ENCODE results near the gene SOAT2. TPM values are rescaled to one million over a fixed set of nuclear protein-coding genes. Genes with fewer than 3 reads are reported as not detected.

Gene SOAT2
- total RNA-seq, 1 donor from 2014 or later: not detected

GRCh38 chr12:53170215-53170614 lies 66.9 kb downstream of the SOAT2 start:
- intact Hi-C loops (cut with DNase I): no loop called here
- DNase-seq (ENCODE audit: low spot score): no peak

DNA sequence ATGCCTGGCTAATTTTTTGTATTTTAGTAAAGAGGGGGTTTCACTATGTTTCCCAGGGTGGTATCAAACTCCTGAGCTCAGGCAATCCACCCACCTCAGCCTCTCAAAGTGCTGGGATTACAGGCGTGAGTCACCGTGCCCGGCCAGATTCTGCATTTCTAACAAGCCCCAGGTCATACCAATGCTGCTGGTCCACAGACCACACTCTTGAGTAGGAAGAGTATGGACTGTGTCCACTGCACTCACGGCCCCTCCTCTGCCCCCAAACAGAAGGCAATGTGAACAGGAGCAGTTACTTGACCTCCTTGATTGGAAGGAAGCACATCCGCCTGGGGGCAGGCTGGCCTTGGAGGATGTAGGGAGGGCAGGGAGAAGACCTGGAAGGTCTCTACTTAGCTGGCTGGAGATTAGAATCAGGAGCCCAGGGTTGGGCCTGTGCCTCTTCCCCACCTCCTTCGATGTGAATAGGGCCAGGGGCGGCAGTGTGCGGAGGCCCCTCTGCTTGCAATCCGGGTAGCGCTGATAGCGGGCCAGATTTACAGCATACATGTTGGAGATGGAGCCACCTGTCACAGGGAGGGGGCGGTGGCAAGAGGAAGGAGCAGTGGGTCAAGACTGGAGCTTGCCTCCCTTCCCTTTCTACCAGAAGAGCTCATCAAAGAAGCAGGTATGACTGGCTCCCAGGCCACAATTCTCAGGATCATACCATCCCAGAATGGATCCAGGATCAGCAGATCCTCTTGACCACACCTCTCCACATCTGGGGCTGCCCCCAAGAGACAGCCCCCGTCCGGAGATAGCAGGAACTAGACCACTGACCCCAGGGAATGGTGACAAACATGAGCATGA lies 67.8 kb downstream of the SOAT2 start:
- DNase-seq (ENCODE audit: low spot score): no peak
- intact Hi-C loops (cut with DNase I): no loop called here

- intact Hi-C loops (cut with DNase I): no loop called here
- no peak for DNase-seq (ENCODE audit: low spot score)
These were observed 68.5 kb downstream of the SOAT2 start for GRCh38 chr12:53171725-53172329.

DNA sequence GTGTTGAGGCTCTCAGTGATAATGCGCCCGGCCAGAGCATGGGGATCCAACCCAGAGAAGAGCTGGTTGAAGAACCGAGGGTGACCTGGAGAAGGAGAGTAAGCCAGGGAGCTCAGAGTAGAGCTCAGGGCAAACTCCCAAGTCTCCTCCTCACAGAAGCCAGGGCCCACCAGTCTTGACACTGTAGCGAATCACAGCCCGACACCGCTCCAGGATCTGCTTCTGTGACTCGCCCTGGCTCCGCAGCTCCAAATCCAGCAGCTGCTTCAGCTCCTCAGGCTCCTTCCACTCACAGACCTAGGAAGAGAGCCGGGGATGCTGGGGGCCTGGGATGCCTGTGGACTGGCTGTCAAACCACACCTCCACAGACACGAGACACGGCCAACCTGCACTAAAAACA lies 69.1 kb downstream of the SOAT2 start:
- intact Hi-C loops (cut with DNase I): no loop called here

GRCh38 chr12:53173085-53173715 lies 69.9 kb downstream of the SOAT2 start:
- intact Hi-C loops (cut with DNase I): no loop called here
- DNase-seq (ENCODE audit: low spot score): no peak

More for the DNA sequence above, 69.1 kb downstream of the SOAT2 start:
- no peak for DNase-seq (ENCODE audit: low spot score)

Small RNA genes lying within 50 kb of the gene (microRNA-seq; reads per million reads assigned to microRNA genes)
- gene MIR6757: not detected

Other genes with a start within 250 kb of the SOAT2 start
- gene KRT8, start 198.4 kb upstream of the SOAT2 start, total RNA-seq: 82.2 TPM
- 10.7 TPM for gene KRT18, start 154.4 kb upstream of the SOAT2 start, total RNA-seq
- gene EIF4B, start 97.0 kb upstream of the SOAT2 start, total RNA-seq: 324 TPM
- gene TNS2, start 53.4 kb upstream of the SOAT2 start, total RNA-seq: 99.3 TPM
- 63.5 TPM for gene SPRYD3, start 24.1 kb upstream of the SOAT2 start, total RNA-seq
- 42.3 TPM for gene IGFBP6, start 5.8 kb upstream of the SOAT2 start, total RNA-seq
- gene ZNF740, start 77.2 kb downstream of the SOAT2 start, total RNA-seq: 19.2 TPM
- 16.5 TPM for gene CSAD, start 77.4 kb downstream of the SOAT2 start, total RNA-seq
- gene ITGB7, start 103.8 kb downstream of the SOAT2 start, total RNA-seq: 1.4 TPM
- 21.2 TPM for gene RARG, start 128.7 kb downstream of the SOAT2 start, total RNA-seq
- gene ESPL1, start 164.8 kb downstream of the SOAT2 start, total RNA-seq: 0.16 TPM
- 322 TPM for gene PFDN5, start 192.1 kb downstream of the SOAT2 start, total RNA-seq
- gene MYG1, start 196.2 kb downstream of the SOAT2 start, total RNA-seq: 29.5 TPM
- 39.8 TPM for gene AAAS, start 218.1 kb downstream of the SOAT2 start, total RNA-seq
- gene SP7, start 232.9 kb downstream of the SOAT2 start, total RNA-seq: not detected

Measured in cardiac septum (tissue), 1 donor.